ENCODE measurements around the gene CCDC187. TPM values are rescaled to one million over a fixed set of nuclear protein-coding genes. Genes with fewer than 3 reads are reported as not detected.

CCDC187 gene
- total RNA-seq, 2 donors from 2014 or later, result 1.2 TPM; not detected in 1

GRCh38 chr9:136260936-136261472, 42.9 kb downstream of the CCDC187 start:
- Histone ChIP-seq H3K36me3 (no peaks in the 10 kb centered on the region), H3K27ac (no peak overlapping the region), H3K27me3 (replicated peaks; ENCODE audit: insufficient read depth) (no peaks in the 10 kb centered on the region), H3K4me3 (no peak overlapping the region), H3K4me1 (replicated peaks) (no peaks in the 10 kb centered on the region), H3K9me3 (no peaks in the 10 kb centered on the region)
- DNase-seq (ENCODE audit: low spot score), result no peak
- intact Hi-C loops (cut with DNase I), result no loop called here
- TF ChIP-seq CTCF (IDR thresholded peaks at IDR 0.05), result no peak
- TF ChIP-seq POLR2AphosphoS5 (IDR thresholded peaks at IDR 0.05), result no peak
- no peak for TF ChIP-seq POLR2A (IDR thresholded peaks at IDR 0.05)
- 89% methylated on average over 20 of the region's 20 CpGs for WGBS

- TF ChIP-seq POLR2A (IDR thresholded peaks at IDR 0.05) (no peak), POLR2AphosphoS5 (IDR thresholded peaks at IDR 0.05) (no peak), CTCF (IDR thresholded peaks at IDR 0.05) (no peak)
- Histone ChIP-seq H3K27me3 (replicated peaks; ENCODE audit: insufficient read depth) (no peaks in the 10 kb centered on the region), H3K4me3 (no peak overlapping the region), H3K36me3 (no peaks in the 10 kb centered on the region), H3K27ac (no peak overlapping the region), H3K4me1 (replicated peaks) (no peaks in the 10 kb centered on the region), H3K9me3 (no peaks in the 10 kb centered on the region)
- intact Hi-C loops (cut with DNase I), result no loop called here
- DNase-seq (ENCODE audit: low spot score), result no peak
- 90% methylated on average over 10 of the region's 10 CpGs for WGBS
These were observed 43.4 kb downstream of the CCDC187 start for GRCh38 chr9:136260521-136260920.

- no peaks in the 10 kb centered on the region for H3K9me3 ChIP-seq
- intact Hi-C loops (cut with DNase I), result no loop called here
- H3K4me3 ChIP-seq, result no peak overlapping the region
- WGBS, result 94% methylated on average over 14 of the region's 17 CpGs
- H3K27me3 ChIP-seq (replicated peaks; ENCODE audit: insufficient read depth), result no peaks in the 10 kb centered on the region
- TF ChIP-seq POLR2AphosphoS5 (IDR thresholded peaks at IDR 0.05) (no peak), POLR2A (IDR thresholded peaks at IDR 0.05) (no peak), CTCF (IDR thresholded peaks at IDR 0.05) (no peak)
- H3K4me1 ChIP-seq (replicated peaks), result no peaks in the 10 kb centered on the region
- no peak for DNase-seq (ENCODE audit: low spot score)
- no peaks in the 10 kb centered on the region for H3K36me3 ChIP-seq
- no peak overlapping the region for H3K27ac ChIP-seq
These were observed 44.1 kb downstream of the CCDC187 start for GRCh38 chr9:136259836-136260235.

- WGBS, result 78% methylated on average over 3 of the region's 4 CpGs
- intact Hi-C loops (cut with DNase I), result no loop called here
- Histone ChIP-seq H3K27ac (no peak overlapping the region), H3K27me3 (replicated peaks; ENCODE audit: insufficient read depth) (no peaks in the 10 kb centered on the region), H3K36me3 (no peaks in the 10 kb centered on the region), H3K4me1 (replicated peaks) (no peaks in the 10 kb centered on the region), H3K4me3 (no peak overlapping the region), H3K9me3 (no peaks in the 10 kb centered on the region)
- no peak for TF ChIP-seq POLR2AphosphoS5 (IDR thresholded peaks at IDR 0.05)
- TF ChIP-seq POLR2A (IDR thresholded peaks at IDR 0.05), result no peak
- no peak for TF ChIP-seq CTCF (IDR thresholded peaks at IDR 0.05)
- DNase-seq (ENCODE audit: low spot score), result no peak
These were observed 44.4 kb downstream of the CCDC187 start for GRCh38 chr9:136259517-136259813.

GRCh38 chr9:136258786-136259516, 44.9 kb downstream of the CCDC187 start:
- intact Hi-C loops (cut with DNase I), result no loop called here
- DNase-seq (ENCODE audit: low spot score), result no peak
- Histone ChIP-seq H3K27me3 (replicated peaks; ENCODE audit: insufficient read depth) (no peaks in the 10 kb centered on the region), H3K27ac (no peak overlapping the region), H3K4me1 (replicated peaks) (no peaks in the 10 kb centered on the region), H3K36me3 (no peaks in the 10 kb centered on the region), H3K4me3 (no peak overlapping the region), H3K9me3 (no peaks in the 10 kb centered on the region)
- 86% methylated on average over 22 of the region's 22 CpGs for WGBS
- TF ChIP-seq POLR2A (IDR thresholded peaks at IDR 0.05), result no peak
- no peak for TF ChIP-seq CTCF (IDR thresholded peaks at IDR 0.05)
- no peak for TF ChIP-seq POLR2AphosphoS5 (IDR thresholded peaks at IDR 0.05)
